ENCODE data around the gene PDCD6IP.
"Not testable (repeated sequence)": the region's sequence is repeated elsewhere in the genome, so short reads cannot be mapped to it uniquely, and the experiment has no call there.

The PDCD6IP gene, protein sequence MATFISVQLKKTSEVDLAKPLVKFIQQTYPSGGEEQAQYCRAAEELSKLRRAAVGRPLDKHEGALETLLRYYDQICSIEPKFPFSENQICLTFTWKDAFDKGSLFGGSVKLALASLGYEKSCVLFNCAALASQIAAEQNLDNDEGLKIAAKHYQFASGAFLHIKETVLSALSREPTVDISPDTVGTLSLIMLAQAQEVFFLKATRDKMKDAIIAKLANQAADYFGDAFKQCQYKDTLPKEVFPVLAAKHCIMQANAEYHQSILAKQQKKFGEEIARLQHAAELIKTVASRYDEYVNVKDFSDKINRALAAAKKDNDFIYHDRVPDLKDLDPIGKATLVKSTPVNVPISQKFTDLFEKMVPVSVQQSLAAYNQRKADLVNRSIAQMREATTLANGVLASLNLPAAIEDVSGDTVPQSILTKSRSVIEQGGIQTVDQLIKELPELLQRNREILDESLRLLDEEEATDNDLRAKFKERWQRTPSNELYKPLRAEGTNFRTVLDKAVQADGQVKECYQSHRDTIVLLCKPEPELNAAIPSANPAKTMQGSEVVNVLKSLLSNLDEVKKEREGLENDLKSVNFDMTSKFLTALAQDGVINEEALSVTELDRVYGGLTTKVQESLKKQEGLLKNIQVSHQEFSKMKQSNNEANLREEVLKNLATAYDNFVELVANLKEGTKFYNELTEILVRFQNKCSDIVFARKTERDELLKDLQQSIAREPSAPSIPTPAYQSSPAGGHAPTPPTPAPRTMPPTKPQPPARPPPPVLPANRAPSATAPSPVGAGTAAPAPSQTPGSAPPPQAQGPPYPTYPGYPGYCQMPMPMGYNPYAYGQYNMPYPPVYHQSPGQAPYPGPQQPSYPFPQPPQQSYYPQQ

GRCh38 chr3:33798418-33799201, at the start of gene PDCD6IP:
Gene PDCD6IP, plus strand, starts transcription at chr3:33798630. Its CDS starts 99 bp downstream, at chr3:33798729.
- DNase-seq, result peak; percentile 49

- no peak for DNase-seq
Measured at GRCh38 chr3:33749546-33750210, 48.8 kb upstream of the PDCD6IP start.

DNA sequence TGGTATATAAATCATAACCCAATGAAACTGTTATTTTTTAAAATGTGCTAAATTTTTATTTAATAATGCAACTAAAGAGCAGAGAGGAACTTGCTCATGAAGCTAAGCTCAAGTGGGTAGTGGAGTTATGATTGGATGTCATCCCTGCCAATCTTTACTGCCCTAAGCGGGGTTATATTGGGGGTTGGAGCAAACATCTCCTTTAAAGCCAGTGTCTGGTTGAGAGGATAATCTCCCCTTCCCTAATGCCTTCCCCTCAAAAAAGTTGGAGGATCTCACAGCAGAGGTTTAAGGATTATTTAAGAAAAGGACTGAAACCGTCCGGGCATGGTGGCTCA, 48.2 kb upstream of the PDCD6IP start:
- no peak for DNase-seq

DNA sequence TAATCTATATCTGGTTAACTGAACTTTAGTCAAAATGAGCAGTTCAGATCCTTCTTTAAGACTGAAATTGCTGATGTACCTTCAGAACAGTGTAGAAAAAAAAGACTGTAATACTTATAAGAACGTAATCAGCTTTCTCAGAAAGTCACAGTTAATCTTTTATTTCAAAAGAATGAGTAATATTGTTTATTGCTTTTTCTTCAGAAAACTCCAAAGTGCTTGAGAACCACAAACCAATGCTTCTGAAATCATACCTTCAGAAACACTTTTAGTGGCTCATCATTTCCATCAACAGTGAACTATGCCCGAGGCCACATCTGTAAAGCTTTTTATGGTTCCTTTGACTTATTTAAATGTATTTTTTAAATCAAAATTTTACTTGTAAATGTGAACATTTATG, 47.1 kb upstream of the PDCD6IP start:
- DNase-seq, result no peak

DNA sequence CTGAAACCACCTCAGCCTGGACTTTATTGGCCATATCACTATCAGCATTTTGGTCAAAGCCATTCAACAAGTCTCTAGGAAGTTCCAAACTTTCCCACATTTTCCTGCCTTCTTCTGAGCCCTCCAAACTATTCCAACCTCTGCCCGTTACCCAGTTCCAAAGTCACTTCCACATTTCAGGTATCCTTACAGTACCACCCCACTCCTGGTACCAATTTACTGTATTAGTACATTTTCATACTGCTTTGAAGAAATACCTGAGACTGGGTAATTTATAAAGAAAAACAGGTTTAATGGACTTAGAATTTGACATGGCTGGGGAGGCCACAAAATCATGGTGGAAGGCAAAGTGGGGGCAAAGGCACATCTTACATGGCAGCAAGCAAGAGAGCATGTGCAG, 44.0 kb upstream of the PDCD6IP start:
- not testable (repeated sequence) for DNase-seq

GRCh38 chr3:33758281-33758680, 40.1 kb upstream of the PDCD6IP start:
- DNase-seq, result no peak

DNA sequence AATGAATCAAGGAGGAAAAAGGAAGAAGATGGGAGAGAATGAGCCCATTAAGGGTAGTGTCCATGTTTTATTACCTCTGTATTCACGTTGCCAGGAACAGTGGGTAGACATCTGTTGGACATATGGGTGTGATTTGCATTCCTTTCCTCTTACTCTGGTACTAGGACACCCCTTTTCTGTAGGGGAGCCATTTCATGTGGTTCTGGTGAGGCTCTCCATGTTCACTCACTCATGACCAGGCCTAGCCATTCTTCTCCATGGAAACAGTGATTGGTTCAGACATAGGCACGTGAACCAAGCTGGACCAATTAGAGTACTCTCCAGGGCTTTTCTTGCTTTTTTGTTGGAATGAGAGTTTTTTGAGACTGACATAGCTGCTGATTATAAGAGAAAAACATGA, 39.6 kb upstream of the PDCD6IP start:
- DNase-seq, result no peak

GRCh38 chr3:33768578-33769330, 29.7 kb upstream of the PDCD6IP start:
- DNase-seq, result no peak

- DNase-seq, result no peak
Measured at GRCh38 chr3:33773637-33774036, 24.8 kb upstream of the PDCD6IP start.

- no peak for DNase-seq
Measured at GRCh38 chr3:33775363-33775762, 23.1 kb upstream of the PDCD6IP start.

- no peak for DNase-seq
Measured at GRCh38 chr3:33777996-33778395, 20.4 kb upstream of the PDCD6IP start.

DNA sequence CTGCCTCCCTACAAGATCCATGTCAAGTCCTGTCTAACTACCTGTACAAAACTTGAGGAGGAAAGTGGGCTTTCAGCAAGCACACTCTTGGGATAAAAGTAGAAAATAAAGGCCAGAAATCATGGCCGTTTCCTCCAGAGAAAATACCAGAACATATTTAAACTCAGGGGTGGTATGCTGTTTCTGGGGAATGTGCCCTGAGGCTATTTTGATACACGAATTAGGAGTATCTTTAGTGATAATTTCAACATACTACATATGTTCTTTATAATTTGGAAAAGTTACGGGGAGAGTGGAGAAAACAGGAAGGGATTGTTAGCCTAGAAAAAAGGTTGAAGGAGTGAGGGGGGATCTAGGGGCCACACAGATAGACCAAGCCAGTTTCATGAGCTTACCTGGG, 18.7 kb upstream of the PDCD6IP start:
- no peak for DNase-seq

GRCh38 chr3:33781413-33781812, 17.0 kb upstream of the PDCD6IP start:
- not testable (repeated sequence) for DNase-seq

DNA sequence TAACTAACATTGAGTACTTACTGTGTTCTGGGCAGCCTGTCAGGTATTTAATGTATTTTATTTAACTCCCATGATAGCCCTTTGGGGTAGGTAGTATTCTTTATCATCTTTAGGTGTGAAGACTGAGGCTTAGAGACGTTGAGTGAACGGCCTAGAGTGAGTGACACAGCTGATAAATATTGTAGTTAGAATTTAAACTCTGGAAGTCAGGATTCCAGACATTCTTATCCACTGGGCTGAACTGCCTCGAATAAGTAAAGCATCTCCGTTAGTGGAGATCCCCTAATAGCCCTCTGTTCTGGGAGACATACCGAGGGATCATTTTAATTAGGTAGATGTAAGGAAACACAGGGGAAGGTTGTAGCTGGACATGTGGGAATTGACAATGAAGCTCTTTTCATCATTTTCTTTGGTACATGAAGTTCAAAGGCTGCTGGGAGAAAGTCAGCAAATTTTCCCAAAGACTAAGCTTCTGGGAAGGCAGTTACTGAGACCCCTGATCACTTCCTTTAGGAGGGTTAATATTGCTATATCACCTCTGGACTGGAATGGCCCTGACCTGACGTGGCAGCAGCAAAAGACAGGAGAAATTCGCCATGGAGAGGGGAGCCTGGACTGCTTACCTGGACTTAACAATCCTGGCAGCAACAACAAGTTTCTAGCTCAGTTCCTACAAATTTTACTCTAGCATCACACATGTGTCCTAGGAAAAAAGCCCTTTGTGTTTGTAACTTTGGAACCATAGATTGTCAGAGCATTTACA, 11.7 kb upstream of the PDCD6IP start:
- no peak for DNase-seq

DNA sequence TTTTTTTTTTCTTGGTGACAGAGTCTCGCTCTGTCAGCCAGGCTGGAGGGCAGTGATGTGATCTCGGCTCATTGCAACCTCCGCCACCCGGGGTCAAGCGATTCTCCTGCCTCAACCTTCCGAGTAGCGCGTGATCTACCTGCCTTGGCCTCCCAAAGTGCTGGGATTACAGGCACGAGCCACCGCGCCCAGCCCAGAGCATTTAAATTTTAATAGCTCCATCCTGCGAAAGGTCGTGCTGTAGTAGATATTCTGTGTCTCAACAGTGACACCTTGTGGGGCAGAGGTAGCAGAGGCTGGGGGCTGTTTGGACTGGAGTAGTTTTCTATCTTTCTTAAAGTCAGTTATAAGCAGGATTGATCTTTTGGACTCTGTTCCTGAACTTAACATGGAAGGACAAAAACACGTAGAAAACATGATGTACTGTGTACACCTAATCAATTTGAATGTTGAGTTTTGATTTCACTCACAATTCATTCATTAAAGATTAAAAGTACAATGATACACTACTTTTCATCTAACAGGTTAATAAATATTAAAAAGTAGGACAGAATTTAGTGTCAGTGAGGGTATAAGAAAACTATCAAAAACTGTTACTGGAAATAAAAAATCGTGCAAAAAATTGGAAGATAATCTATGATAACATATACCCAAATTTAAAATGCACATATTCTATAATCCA, 11.0 kb upstream of the PDCD6IP start:
- no peak for DNase-seq

DNA sequence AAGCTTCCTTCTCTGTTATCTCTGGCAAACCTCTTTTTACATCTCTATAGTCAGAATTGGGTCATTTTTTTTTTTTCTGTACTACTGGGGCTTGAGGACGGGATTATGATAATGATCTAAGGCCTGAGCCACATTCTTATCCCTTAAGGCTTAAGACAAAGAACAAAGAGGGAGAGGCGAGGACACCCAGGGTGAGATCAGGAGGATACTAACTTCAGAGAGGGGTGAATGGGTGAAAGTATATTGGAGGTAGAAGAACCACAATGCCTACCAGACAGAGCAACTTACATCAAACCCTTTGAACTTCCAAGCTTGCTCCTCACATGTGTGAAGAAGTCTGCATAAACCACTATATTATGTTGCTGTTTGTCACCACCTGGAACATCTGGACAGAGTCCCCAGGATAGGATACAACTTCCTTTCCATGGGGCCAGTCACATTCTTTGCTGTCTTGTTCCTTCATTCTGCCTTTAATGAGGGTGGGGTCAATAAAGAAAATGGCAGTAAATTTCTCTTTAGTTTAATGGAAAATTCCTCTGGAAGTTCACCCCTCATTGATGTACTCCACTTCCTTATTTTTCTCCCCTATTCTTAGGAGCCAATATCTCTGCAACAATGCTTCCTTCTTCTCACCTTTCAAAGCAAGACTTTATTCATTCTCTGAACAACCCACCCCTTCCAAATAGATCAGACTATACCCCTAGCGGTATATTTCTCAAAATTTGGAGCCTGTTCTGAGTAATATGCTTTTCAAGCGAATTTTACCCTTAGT, 9.1 kb upstream of the PDCD6IP start:
- no peak for DNase-seq

DNA sequence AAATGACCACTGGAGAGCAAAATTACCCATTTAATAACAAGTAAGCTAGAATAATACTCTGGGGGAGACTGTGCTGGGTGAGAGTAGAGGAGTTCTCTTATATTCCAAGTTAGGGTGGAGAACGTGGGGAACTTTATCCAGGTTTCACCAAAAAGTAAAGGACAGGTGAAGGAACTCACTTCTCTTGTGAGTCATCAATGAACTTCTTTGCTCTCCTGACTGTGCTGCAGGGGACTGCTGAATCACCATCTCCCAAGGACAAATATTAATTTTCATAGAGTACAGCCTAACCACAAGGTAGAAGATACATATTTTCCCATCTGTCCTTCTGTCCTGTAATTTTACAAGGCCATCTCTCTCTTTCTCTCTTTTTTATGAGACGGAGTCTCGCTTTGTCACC, 8.3 kb upstream of the PDCD6IP start:
- no peak for DNase-seq

DNA sequence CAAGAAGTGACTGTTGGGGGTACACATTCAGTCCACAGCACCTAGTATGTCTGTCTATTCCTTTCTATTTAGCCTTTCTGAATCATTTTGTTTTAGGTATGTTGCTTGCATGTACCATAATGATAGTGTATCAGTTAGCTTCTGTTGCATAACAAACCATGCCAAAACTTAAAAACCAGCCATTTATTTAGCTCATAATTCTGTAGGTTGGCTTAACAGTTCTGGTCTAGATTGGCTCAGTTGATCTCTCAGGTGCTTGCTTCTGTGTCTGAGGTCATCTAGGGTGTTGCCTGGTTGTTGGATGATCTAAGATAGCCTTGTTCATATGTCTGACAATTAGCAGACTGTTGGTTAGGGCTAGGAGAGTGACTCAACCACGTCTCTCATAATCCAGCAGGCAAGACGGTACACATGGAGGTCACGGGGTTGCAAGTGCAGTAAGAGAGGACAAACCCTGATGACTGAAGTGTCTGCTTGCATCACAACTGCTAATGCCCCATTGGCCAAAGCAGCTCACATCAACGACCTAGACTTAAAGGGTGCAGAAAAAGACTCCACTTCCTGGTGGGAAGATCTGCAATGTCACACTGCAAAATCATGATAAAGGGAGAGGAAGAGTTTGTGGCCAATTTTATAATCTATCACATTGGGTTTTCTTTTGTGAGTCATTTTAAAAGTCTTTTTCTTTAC, 6.8 kb upstream of the PDCD6IP start:
- DNase-seq, result no peak
